ENCODE results near the gene PEPD. TPM values are rescaled to one million over a fixed set of nuclear protein-coding genes. Genes with fewer than 3 reads are reported as not detected.

PEPD gene
- total RNA-seq, 1 donor, result 87.9 TPM

DNA sequence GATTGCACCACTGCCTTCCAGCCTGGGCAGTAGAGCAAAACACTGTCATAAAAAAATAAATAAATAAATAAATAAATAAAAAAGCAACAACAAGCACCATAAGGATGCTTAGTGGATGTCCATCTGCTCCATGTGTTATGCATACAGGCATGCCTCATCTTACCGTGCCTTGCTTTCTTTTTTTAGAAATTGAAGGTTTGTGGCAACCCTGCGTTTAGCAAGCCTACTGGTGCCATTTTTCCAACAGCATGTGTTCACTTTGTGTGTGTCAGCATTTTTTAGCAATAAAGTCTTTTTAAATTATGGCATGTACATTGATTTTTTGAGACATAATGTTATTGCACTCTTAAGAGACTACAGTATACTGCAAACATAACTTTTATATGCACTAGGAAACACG, 68.3 kb downstream of the PEPD start:
- Histone ChIP-seq H3K9me3 (ENCODE audit: low read depth, low read length) (no peaks in the 10 kb centered on the region), H3K79me2 (ENCODE audit: insufficient read depth, low read length) (no peaks in the 10 kb centered on the region), H4K20me1 (ENCODE audit: insufficient read depth, low read length) (no peaks in the 10 kb centered on the region), H3K27ac (ENCODE audit: low read depth, low read length) (no peak overlapping the region), H3K4me2 (ENCODE audit: insufficient read depth, low read length) (no peak overlapping the region), H3K4me1 (ENCODE audit: insufficient read depth, low read length) (no peaks in the 10 kb centered on the region), H2AFZ (ENCODE audit: low read length) (no peak overlapping the region), H3K4me3 (ENCODE audit: insufficient read depth, low read length) (no peak overlapping the region), H3K36me3 (ENCODE audit: insufficient read depth, low read length) (peaks cover 3% of the 10 kb centered on the region), H3K27me3 (ENCODE audit: insufficient read depth, low read length) (no peaks in the 10 kb centered on the region)
- TF ChIP-seq, protein P1, sequence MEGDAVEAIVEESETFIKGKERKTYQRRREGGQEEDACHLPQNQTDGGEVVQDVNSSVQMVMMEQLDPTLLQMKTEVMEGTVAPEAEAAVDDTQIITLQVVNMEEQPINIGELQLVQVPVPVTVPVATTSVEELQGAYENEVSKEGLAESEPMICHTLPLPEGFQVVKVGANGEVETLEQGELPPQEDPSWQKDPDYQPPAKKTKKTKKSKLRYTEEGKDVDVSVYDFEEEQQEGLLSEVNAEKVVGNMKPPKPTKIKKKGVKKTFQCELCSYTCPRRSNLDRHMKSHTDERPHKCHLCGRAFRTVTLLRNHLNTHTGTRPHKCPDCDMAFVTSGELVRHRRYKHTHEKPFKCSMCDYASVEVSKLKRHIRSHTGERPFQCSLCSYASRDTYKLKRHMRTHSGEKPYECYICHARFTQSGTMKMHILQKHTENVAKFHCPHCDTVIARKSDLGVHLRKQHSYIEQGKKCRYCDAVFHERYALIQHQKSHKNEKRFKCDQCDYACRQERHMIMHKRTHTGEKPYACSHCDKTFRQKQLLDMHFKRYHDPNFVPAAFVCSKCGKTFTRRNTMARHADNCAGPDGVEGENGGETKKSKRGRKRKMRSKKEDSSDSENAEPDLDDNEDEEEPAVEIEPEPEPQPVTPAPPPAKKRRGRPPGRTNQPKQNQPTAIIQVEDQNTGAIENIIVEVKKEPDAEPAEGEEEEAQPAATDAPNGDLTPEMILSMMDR (IDR thresholded peaks at IDR 0.05; ENCODE audit: extremely low read depth, low read depth, low read length), result no peak
- no peak for DNase-seq (ENCODE audit: insufficient read length, low spot score, missing footprints)

DNA sequence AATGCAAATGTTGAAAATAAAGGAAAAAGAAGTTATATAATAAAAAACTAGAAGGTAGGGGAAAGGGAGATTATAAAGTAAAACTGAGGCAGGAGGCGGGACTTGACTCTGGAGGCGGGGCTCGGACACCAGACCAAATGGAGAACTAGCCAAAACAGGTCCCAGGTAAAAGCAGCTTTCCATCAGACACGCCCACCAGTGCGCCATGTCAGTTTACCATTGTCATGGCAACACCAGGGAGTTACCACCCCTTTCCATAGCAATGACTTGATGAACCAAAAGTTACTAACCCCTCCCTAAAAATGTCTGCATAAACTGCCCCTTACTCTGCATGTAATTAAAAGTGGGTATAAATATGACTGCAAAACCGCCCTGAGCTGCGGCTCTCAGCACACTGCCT, 70.9 kb downstream of the PEPD start:
- DNase-seq (ENCODE audit: insufficient read length, low spot score, missing footprints), result no peak
- no peaks in the 10 kb centered on the region for H3K9me3 ChIP-seq (ENCODE audit: low read depth, low read length)
- H3K79me2 ChIP-seq (ENCODE audit: insufficient read depth, low read length), result no peaks in the 10 kb centered on the region
- no peaks in the 10 kb centered on the region for H3K27me3 ChIP-seq (ENCODE audit: insufficient read depth, low read length)
- no peak overlapping the region for H2AFZ ChIP-seq (ENCODE audit: low read length)
- no peak overlapping the region for H3K27ac ChIP-seq (ENCODE audit: low read depth, low read length)
- peaks cover 9% of the 10 kb centered on the region for H3K4me1 ChIP-seq (ENCODE audit: insufficient read depth, low read length)
- no peaks in the 10 kb centered on the region for H4K20me1 ChIP-seq (ENCODE audit: insufficient read depth, low read length)
- H3K4me3 ChIP-seq (ENCODE audit: insufficient read depth, low read length), result no peak overlapping the region
- TF ChIP-seq, protein P1 (IDR thresholded peaks at IDR 0.05; ENCODE audit: extremely low read depth, low read depth, low read length), result no peak
- no peak overlapping the region for H3K4me2 ChIP-seq (ENCODE audit: insufficient read depth, low read length)
- peaks cover 3% of the 10 kb centered on the region for H3K36me3 ChIP-seq (ENCODE audit: insufficient read depth, low read length)

DNA sequence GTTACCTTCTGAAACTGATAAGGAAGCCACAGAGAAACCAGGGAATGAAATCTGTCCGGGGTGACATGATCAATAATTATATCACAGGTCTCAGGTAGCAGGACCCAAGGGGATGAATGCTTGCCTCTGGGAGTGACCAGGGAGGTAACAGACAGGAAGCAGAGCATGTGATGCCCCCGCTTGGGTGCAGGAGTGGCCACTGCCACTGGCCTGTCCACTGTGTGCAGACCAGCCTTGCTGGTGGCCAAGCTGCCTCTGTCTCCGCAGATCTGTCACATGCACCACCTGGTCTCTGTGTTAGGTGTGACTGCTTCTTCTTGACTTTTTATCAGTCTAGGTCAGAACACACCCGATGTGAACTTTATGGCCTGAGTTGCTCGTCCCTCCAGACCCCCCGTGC, 71.8 kb downstream of the PEPD start:
- Histone ChIP-seq H3K27ac (ENCODE audit: low read depth, low read length) (no peak overlapping the region), H2AFZ (ENCODE audit: low read length) (no peak overlapping the region), H3K27me3 (ENCODE audit: insufficient read depth, low read length) (no peaks in the 10 kb centered on the region), H3K4me3 (ENCODE audit: insufficient read depth, low read length) (no peak overlapping the region), H3K4me2 (ENCODE audit: insufficient read depth, low read length) (no peak overlapping the region), H3K4me1 (ENCODE audit: insufficient read depth, low read length) (peaks cover 18% of the 10 kb centered on the region), H3K36me3 (ENCODE audit: insufficient read depth, low read length) (peaks cover 2% of the 10 kb centered on the region), H4K20me1 (ENCODE audit: insufficient read depth, low read length) (no peaks in the 10 kb centered on the region), H3K9me3 (ENCODE audit: low read depth, low read length) (no peaks in the 10 kb centered on the region), H3K79me2 (ENCODE audit: insufficient read depth, low read length) (no peaks in the 10 kb centered on the region)
- TF ChIP-seq, protein P1 (IDR thresholded peaks at IDR 0.05; ENCODE audit: extremely low read depth, low read depth, low read length), result no peak
- peak; percentile 30 for DNase-seq (ENCODE audit: insufficient read length, low spot score, missing footprints)

DNA sequence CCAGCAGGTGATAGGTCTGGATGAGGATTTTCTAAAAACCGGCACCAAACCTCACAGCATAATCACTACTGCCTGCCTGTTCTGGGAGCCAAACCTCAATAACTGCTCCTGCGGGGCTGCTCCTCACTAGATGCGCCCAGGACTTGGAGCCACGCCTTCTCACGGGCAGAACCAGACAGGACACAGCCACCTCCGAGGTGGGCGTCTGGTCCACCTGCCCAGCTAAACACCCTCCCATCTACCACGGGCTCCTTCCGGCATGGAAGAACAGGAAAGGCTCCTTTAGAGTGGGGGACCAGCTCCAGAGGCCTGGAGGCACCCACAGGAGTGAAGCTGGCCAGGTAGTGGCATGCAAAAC, 73.5 kb downstream of the PEPD start:
- H3K4me2 ChIP-seq (ENCODE audit: insufficient read depth, low read length), result no peak overlapping the region
- no peaks in the 10 kb centered on the region for H3K27me3 ChIP-seq (ENCODE audit: insufficient read depth, low read length)
- H4K20me1 ChIP-seq (ENCODE audit: insufficient read depth, low read length), result no peaks in the 10 kb centered on the region
- H3K27ac ChIP-seq (ENCODE audit: low read depth, low read length), result no peak overlapping the region
- no peak overlapping the region for H2AFZ ChIP-seq (ENCODE audit: low read length)
- H3K9me3 ChIP-seq (ENCODE audit: low read depth, low read length), result no peaks in the 10 kb centered on the region
- no peak overlapping the region for H3K4me3 ChIP-seq (ENCODE audit: insufficient read depth, low read length)
- H3K36me3 ChIP-seq (ENCODE audit: insufficient read depth, low read length), result no peaks in the 10 kb centered on the region
- DNase-seq (ENCODE audit: insufficient read length, low spot score, missing footprints), result peak; percentile 52
- H3K4me1 ChIP-seq (ENCODE audit: insufficient read depth, low read length), result peaks cover 23% of the 10 kb centered on the region
- H3K79me2 ChIP-seq (ENCODE audit: insufficient read depth, low read length), result no peaks in the 10 kb centered on the region
- TF ChIP-seq, protein P1 (IDR thresholded peaks at IDR 0.05; ENCODE audit: extremely low read depth, low read depth, low read length), result no peak

All from osteoblast (primary cell).